ENCODE results near the gene OBSL1. TPM values are rescaled to one million over a fixed set of nuclear protein-coding genes. Genes with fewer than 3 reads are reported as not detected.

OBSL1 gene
- polyA plus RNA-seq, 3 donors from 2014 or later, result 0.53 TPM; not detected in 2

Other genes with a start within 250 kb of the OBSL1 start
- not detected for gene RESP18, start 238.8 kb downstream of the OBSL1 start, polyA plus RNA-seq
- 10 to 100 TPM; 77.4 to 97.9 (median 78.9) TPM for gene DNPEP, start 183.6 kb downstream of the OBSL1 start, polyA plus RNA-seq
- gene DES, start 153.2 kb downstream of the OBSL1 start, polyA plus RNA-seq, result not detected
- not detected for gene SPEG, start 136.7 kb downstream of the OBSL1 start, polyA plus RNA-seq
- 10 to 100 TPM; 21.4 to 40.9 (median 37.1) TPM for gene GMPPA, start 72.6 kb downstream of the OBSL1 start, polyA plus RNA-seq
- not detected for gene ASIC4, start 57.1 kb downstream of the OBSL1 start, polyA plus RNA-seq
- gene CHPF, start 27.7 kb downstream of the OBSL1 start, polyA plus RNA-seq, result 10 to 100 TPM in 2 of 3 donors, 1 to 10 TPM in 1; 6.1 to 20.8 (median 18.6) TPM
- under 1 TPM in 1 of 3 donors, not detected in 2; 0.44 TPM for gene TMEM198, start 27.5 kb downstream of the OBSL1 start, polyA plus RNA-seq
- gene INHA, start 771 bp upstream of the OBSL1 start, polyA plus RNA-seq, result not detected
- 10 to 100 TPM; 12.6 to 18.4 (median 16.6) TPM for gene STK11IP, start 26.3 kb upstream of the OBSL1 start, polyA plus RNA-seq
- under 1 TPM in 1 of 3 donors, not detected in 2; 0.52 TPM for gene SLC4A3, start 56.1 kb upstream of the OBSL1 start, polyA plus RNA-seq